CD4-positive, alpha-beta T cell treated with Interleukin-17A for 4 hours (primary cell): ENCODE measurements around the gene HAND2.

Experiments
- DNase-seq: peaks from one replicate; pipeline ENCODE4 v3.0.0-alpha.2; 2020; ENCODE audit warnings: mixed read lengths

The HAND2 gene

DNA sequence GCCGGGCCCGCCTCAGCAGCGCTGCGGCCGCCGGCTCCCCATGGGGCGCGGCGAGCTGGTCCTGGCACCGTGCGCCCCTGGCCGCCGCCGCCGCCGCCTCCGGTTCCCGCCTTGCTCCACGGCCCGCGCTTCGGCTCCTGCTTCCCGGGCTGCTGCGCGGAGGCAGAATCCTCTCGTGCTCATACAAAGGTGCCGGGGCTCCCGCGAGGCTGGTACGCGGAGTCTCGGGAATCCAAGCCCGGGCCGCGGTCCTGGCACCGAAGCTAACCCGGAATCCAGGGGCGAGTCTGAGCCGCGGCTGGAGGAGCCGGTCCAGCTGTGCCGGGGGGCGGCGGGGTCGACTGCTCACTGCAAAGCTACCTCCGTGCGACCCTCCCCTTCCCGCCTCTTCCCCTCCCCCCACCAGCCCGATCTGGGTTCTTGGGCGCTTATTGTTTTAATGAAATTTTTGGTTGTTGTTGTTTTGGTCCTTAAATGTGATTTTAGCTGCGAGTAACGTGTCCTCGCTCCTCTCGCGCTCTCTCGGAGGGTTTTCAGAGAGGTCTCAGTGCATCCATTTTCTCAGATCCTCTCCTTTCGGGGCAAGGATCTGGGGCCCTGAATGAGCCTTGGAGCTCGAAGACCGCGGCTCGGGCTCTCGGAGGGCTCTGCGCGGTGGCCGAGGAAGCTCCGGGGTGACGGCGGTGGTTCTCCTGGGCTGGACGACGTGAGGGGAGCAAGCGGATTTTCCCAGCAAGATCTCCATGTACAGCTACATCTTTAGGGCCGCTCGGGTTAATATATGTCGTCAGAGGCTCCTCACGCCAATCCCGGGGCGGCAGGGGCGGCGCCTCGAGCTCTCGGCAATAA, at the start of gene HAND2:
HAND2 (minus strand) TSS at position 753 of the 849 bp plus-strand sequence. CDS start 940 bp downstream, outside the sequence.
- no peak for DNase-seq

DNA sequence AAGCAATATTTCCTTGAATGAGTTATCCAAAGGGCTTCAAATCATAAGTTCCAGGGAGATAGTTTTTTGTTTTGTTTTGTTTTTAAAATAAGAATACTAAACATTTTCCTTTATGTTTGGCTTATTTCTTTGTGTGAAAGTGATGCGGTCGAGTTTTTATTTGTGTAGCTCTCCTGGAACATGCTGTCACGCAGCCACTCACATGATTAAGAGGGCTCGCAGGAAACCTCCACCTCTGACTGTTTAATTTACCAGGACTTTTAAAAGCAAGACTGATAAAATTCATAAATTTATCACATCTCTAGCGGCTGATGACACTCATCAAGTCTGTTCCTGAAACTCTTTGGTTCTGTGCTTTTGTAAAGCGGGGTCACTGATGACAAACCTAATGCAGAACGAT, 48.9 kb upstream of the HAND2 start:
- DNase-seq = no peak

DNA sequence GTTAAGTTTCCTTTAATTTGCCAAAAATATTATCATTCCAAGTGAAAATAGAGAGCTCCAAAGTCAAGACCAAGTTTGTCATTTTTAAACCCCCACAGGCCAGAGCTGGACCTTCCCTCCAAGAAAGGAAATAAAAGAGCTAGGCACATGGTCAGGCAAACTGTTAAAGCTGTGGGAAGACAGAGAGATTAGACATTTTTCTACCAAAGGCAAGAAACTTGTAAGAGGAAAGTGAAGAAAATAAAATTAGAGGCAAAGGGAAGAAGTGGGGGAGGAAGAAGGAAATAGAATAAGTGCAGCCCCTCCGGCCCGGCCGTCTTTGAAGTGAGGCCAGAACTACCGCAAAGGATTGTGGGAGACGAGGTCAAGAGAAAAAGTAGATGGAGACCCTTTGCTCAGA, 47.9 kb upstream of the HAND2 start:
- DNase-seq = no peak

DNA sequence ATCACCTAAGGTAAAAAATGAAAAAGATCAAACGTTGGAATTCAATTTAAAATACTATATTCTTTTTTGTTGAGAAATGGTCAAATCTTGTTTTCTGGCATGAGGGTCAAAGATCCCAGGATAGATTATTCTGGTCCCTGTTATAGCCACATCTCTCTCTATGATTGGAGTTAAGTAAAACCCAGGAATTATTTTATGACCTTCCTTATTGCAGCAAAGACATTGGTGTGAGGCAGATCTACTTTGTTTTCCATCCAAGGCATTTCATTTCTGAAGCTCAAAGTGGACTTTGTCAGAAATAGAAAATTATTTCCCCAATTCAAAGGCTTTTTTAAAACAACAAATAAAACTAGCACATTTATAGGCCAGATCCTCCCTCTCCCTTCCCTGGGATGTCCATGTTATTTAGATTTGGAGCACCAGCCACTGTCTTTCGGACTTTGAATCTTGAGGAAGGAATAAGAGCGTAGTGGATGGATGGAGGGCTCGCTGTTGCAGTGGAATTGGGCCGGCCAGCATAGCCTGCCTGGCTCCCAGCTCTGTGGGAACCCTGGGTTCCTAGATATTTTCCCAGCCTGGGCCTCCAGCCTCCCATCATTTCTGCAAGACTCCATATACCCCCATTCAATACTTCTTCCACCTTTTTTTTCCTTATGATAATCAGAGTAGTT, 45.6 kb upstream of the HAND2 start:
- no peak for DNase-seq

DNA sequence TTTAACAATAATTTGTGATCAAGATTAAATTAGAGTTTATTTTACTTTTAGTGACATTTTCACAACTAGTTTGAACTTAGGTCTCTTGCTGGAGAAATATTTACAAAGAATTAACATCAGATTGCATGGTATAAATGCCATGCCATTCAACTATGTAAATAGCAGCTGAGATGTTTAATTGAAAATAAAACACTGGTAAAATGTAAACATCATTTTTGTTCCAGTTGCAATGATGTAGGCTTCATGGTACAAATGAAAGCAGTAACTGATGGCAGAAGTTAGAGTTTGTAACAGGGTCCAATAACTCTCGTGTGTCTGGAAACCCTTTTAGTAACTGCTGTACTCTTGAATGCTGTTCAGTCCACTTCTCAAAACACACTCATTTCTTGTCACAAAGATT, 43.7 kb upstream of the HAND2 start:
- no peak for DNase-seq

DNA sequence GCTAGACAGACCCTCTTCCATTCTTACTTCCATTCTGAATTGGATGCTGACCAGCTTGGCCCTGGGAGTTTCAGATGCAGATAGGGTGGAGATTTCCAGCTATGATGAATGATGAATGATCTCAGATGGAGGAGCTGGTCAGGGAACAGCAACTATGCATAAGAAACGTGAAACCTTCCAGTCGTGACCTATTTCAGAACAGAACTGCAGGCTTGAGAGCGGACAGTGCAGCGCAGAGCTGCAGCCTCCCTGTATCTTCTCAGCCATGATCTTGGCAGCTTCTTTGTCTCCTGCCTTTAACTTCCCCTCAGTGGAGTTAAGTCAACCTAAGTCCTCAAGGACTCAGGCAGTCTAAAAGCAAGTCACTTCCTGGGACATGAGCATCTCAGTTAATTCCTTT, 43.3 kb upstream of the HAND2 start:
- DNase-seq = no peak

DNA sequence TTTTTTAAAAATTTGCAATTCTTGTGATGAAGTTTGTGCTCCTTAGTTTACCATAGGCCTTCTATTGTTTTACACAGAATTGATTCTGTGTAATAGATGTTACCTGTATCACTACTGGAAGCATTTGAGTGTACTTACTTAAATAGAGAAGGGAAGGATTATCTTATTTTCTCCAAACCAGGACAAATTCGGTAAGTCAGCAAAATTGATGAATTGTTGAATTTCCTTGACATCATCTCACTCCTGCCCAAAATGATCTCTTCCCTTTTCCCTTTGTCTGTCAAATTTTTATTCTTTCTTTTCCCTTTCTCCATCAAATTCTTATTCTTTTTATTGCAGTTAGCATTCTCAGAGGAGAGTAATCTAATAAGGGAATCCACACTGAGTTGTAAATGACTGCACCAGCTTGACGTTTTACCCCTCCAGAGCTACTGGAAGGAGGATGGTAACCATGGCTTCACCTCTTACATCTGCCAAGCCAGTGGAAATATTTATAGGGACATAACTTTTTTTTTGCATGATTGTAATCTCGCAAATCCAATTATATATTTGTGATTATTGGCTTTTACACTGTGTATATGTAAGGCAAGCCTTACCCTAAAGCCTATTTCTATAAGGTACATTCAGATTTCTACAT, 42.6 kb upstream of the HAND2 start:
- no peak for DNase-seq

DNA sequence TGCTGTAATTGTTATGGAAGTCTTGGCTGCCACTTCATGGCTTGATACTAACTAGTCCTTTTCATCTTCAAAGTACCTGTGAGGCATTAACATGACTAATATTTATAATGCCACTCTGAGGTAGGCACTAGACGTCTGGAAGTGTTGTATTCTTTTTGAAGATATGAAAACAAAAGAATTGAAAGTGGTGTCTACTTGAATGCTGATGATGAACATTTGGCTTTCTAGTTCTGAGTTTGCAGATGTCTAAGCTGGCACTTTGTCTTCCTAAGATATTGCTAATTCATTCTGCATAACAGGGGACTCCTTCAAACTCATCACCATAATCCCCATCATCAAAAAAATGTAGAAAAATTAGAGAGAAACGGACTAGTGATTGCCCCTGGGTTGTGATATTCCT, 41.6 kb upstream of the HAND2 start:
- no peak for DNase-seq

DNA sequence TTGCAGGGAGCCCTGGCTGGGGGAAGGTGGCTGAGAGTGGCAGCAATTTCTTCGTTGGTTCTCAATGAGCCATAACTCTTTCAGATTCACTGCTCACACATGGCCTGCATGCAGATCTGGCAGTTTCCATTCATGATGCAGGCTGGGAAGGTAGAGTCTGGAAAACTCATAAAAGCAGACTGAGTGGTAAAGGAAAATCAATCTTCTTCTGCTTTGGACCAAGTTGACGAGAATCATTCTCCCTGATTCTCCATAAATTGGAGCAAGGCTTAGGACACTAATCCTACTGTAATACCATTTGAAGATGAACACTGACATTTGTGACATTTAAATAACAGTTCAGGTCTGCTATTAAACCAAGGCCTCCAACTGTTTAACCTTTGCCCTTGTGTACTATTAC, 35.3 kb upstream of the HAND2 start:
- DNase-seq = no peak

DNA sequence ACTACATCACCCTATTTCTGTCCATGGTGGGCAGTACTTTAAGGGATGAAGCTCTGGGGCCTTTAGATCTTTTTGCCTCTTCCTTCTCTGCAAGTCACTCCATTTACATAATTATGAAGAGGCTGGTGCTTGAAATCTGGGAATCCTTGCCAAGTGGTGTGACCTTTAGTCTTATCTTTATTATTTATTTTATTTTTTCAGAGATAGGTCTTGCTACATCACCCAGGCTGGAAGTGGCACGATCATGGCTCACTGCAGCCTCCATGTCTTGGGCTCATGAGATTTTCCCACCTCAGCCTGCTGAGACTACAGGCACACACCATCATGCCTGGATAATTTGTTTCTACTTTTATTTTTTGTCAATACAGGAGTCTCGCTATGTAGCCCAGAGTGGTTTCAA, 34.4 kb upstream of the HAND2 start:
- DNase-seq = no peak

DNA sequence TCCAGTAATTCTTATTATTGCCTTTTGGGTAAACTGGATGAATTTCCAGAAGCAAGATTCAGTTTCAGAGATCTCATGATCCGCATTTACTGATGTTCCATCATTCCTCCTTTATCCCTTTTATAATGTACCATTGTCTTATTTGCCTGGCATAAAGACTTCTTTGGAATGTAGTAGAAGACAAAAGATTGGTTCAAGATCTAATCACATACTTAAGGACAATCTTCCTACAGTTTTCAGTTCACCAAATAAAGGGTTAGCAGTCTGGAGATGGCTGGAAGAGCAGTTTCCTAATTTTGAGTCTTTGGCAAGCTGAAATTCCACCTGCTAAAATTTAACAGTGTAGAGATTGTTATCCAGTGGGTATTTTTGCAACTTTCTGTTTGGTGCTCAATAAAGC, 30.9 kb upstream of the HAND2 start:
- no peak for DNase-seq

DNA sequence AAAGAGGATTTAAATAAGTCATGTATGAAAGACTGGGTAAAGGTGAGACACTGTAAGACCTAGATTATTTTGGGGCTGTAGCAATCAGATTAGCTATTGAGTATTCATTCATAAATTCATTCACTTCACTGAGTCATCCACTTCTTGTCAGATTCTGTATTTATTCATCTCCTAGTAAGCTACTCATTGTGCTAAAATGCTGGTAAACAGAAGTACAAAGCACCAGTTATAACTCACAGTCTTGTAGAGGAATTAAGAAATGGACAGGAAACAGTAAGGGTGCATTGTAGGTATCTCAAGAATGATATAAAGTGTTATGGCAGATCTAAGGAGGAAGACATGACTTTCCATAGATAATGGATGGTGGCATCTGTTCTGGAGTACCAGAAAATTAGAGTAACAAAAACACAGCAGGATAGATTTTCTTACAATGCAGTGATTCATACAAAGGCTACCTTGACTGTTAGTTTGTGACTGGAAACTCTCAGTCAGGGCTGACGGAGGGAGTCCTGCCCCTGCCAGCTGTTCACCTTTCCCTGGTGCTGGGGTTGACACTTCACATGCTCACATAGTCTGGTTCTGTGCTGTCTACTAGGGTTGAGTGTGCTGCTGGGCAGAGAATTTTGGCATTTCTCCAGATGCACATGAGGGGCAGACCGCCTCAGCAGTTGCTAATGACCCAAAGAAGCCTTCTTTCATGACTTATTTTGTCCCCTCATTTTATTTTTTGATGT, 26.5 kb upstream of the HAND2 start:
- DNase-seq = no peak

DNA sequence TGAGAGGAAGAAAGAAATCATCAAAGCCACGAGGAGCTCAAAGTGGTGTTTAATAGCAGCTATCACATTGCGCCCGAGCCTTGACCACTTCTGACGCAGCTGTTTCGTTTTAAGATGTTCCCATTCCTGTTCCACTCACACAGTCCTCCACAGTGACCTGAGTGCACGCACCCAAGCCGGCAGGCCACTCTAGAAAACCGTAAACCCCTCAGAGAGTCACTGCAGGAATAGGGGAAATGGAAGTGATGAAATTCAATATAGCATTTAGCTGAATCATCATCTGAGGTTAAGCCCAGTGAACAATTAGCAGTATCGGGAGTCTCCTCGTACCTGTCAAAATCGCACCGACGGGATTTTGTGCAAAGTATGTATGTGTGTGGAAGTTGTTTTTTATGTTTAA, 17.9 kb upstream of the HAND2 start:
- DNase-seq = no peak

DNA sequence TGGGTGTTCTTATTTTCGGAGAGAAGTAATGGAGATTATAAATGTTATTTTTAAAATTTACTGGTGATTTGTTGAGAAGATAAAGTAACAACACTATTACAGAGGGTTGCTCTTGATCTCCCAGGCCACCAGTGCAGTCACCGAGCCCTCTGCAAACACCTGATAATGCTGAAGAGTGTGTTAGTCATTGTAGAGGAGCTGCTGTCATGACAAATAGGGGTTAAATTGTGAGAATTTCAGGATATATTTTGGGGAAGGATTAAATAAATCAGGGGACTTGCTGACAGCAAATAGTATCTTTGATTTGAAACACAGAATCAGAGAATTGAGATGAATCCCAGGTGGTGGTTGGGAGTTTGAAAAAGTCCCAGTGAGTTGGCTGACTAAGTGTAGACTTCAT, 16.7 kb upstream of the HAND2 start:
- DNase-seq = no peak

DNA sequence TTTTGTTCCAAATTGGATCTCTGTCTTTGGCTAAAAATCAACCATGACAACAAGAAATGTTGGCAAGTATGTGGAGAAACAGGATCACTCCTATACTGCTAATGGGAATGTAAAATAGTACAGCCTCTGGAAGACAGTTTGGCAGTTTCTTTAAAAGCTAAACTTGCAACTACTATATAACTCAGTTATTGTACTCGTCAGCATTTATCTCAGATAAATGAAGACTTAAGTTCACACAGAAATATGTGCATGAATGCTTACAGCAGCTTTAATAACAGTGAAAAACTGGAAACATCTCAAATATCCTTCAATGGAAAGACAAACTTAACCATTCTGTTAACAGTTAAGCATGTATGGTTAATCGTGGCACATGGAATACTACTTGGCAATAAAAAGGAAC, 15.4 kb upstream of the HAND2 start:
- DNase-seq = no peak

DNA sequence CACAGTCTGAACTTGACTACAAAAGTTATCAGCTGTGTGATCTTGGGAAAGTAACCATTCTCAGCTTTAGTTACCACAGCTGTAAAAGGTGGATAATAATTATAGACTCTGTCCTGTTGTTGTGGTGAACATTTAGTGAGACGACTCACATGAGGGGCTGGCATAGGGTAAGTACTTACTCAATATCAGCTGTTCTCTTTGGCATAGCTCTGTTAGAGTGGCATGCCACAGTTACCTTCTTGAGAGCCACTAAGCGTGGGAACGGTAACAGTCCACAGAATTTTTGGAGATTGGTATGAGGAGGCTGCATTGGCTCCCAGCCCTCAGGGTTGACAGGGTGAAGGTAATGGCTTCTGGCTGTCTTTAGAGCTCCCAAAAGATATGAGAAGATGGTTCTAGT, 13.2 kb upstream of the HAND2 start:
- no peak for DNase-seq

DNA sequence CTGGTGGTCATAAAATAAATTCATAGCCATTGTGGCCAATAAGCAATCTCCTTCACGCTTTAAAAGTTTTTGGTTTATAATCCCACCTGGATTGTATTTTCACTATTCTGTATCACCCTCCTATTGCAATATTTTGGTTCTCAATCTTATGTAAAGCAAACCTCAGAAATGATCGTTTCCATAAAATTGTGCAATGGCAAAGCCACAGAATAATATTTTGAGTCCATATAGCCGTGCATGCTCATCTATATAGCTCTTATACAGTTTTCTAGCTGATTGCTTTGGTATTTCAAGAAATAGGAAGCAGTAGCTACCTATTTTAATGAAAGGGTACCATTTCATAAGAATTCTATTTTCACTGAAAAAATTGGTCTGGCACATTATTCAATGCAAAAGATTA, 10.0 kb upstream of the HAND2 start:
- no peak for DNase-seq

DNA sequence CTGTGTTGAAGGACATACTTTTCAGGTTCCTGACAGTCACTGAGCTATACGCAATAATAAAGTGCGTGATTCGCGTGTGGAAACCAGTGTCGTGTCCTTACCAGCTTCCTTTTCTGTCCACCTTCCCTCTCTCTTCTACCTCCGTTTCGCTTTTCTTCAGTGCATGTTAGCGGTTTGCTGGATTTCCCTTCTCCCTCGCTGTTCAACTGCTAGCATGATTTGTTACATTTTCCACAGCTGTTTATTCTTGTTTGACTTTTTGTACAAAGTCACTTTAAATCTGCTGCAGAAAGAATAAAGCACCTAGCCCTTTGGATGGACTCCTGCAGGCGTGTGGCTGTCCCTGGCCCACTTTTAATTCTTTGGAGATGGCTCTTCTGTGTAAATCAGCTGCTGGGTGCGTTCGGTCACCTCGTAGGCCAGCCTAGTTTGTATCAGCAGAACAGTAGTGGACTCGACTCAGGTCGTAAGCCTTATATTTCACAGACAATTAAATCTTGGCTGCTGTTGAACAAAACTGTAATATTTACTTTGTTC, 8.9 kb upstream of the HAND2 start:
- DNase-seq = no peak

DNA sequence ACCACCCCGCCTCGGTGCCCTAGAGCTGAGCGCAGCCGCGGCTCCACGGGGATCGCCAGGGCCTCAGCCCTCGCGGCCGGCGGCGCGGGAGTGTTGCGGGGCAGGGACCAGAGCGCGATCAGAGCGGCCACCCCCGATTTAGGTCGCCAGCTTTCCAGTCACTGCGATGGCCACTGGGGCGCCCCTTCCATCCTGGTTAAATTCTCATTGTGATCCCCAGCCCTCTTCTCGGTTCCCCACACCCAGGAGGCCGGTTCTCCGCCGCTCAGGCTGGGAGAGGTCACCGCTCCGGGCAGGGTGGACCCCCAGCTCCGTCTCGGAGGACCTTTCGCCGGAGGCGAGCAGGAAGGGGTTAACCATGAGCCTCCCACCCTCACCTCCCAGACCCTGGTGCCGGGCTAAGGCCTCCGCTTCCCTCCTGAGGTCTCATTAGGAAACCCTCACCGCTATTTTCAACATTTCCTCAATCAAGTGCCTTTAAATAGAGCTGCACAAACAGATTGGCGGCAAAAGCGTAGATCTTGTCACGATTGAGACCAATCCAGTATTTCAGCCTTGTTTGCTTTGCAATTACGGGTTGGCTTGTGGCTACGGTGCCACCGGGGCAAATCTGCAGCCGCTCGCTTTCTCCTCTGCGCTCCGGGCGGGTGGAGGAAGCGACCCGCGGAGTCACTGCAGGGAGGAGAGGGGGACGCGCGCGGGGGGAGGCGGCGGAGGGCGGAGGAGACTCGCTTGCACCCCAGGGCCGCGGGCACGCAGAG, 8.3 kb upstream of the HAND2 start:
- no peak for DNase-seq

DNA sequence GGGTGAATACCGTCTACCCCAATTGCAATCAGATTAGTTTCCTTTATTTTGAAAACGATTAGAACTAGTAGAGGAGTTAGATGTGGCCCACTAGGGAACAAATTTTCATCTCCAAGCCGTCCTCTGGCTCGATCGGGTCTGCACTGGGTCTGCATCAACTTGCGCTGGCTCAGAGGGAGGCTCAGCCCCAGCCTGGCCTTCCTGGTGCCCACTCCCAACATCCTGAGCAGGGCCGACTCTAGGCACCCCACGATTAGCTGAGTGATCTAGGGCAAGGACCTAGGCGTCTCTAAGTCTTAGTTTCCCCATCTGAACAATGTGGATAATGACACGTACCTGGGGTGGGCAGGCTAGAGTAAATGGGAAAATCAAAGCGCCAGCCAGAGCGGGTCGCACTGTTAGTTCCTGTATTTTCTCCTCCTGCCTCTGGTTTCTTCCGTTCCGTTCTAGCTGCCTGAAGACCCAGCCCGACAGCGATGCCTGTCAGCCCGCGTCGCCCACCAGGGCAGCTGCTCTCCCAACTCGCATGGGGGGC, 7.7 kb upstream of the HAND2 start:
- DNase-seq = no peak

DNA sequence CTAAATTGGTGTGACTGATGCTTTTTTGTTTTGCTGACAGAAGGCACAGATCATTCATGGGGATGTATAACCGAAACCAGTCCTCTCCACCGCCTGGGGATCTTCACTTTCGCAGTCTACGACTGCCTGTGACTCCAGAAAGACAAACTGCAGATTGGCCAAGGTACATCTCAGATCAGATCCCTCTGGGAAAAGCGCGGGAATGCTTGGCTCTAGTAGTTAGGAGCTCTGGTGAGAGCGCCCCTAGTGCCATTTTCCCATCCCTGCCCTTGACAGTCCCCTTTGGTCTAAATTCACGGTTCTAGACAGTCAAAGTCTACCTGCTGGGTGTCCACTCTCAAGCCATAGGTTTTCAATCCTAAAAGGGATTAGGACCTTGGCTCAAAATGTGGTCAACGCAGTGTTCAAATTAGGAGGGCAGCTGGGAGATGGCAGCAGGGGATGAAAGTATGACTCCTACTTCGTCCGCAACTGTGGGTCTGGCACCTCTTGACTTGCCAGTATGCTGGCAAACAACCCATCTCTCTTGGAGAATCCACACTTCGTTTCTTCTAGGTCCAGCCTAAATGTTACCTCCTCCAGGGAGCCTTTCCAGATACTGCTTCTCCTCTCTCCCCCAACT, 6.9 kb upstream of the HAND2 start:
- no peak for DNase-seq

DNA sequence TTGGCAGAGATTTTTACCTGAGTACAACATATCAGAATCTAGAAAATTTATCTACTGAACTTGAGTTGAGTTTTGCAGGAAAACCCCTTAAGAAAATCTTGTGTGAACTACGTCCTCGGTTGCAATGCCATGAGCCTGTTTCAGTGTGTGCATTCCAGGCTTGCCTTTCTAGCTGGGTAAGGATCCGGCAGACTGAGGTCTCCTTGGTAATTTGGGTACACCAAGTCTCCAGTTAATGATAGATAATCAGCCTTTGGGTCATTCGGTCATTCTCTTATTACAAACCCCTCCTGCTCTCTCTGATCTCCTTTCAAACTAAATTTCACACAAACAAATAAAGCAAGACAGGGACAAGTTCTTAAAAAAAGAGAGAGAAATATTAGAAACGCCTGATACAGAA, 5.9 kb upstream of the HAND2 start:
- DNase-seq = no peak
